HL-60 (cell line): ENCODE results near the gene GMDS.

Experiments
- DNase-seq, 2 experiments: peaks; one replicate each; pipeline ENCODE4 v3.0.0-alpha.2; 2010 to 2020; ENCODE audit warnings: low read depth in 1 of 2, low spot score in 1 of 2
- H3K27ac ChIP-seq: fragments of 250-450 bp; sonication (Bioruptor Pico); replicated peaks from 2 replicates; pipeline ENCODE4 v1.5.1; 2020; ENCODE audit warnings: mild to moderate bottlenecking, moderate library complexity
- H3K27me3 ChIP-seq: fragments of 250-450 bp; sonication (Bioruptor Pico); 2 replicates; pipeline ENCODE4 v1.5.1; 2021; ENCODE audit warnings: mild to moderate bottlenecking, moderate library complexity; ENCODE audit not compliant: insufficient read depth, poor library complexity, severe bottlenecking
- H3K4me3 ChIP-seq: replicated peaks from 2 replicates; pipeline ENCODE4 v1.5.1; 2011; ENCODE audit warnings: mild to moderate bottlenecking, control low read depth, low read length; ENCODE audit not compliant: insufficient read depth
- GABPA ChIP-seq: IDR thresholded peaks from 2 replicates; pipeline ENCODE4 v1.6.1; 2012; ENCODE audit warnings: low read depth
- POLR2AphosphoS5 ChIP-seq: IDR thresholded peaks from 2 replicates; pipeline ENCODE4 v1.6.1; 2012; ENCODE audit warnings: low read depth
- SPI1 ChIP-seq: IDR thresholded peaks from 2 replicates; pipeline ENCODE4 v1.6.1; 2012; ENCODE audit warnings: low read depth, mild to moderate bottlenecking, borderline replicate concordance
- TF ChIP-seq, protein P1 (sequence below): IDR thresholded peaks from one replicate; pipeline ENCODE4 v1.5.1; 2011; ENCODE audit warnings: low read length, control low read depth, inconsistent platforms; ENCODE audit not compliant: insufficient read depth
- TF ChIP-seq, protein P2 (sequence below): IDR thresholded peaks from 2 replicates; pipeline ENCODE4 v1.6.1; 2012; ENCODE audit warnings: low read depth; ENCODE audit not compliant: insufficient replicate concordance

The GMDS gene

DNA sequence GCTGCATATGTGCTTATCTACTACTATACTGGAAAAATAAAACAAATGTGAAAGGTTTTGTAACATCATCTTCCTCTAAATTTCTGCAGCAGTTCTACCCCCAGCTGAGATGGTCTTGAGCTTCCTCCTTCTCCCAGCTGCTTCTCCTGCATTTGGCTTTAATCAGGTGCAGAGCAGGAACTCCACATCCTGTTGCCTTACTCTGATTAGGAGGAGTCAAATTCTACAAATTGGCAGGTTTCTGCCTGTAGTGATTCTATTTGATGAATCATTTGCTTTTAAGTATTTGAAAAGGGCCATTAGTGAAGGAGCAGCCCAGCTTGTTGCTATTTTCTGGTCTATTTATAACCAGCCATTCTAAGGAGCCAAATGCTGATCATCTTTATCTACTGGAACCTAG, 224.5 kb downstream of the GMDS start:
- Histone ChIP-seq H3K4me3 (no peak overlapping the region), H3K27ac (no peak overlapping the region), H3K27me3 (no peaks in the 10 kb centered on the region)
- DNase-seq: peak in 1 of 2 experiments; percentile 61
- TF ChIP-seq GABPA (no peak), SPI1 (peak; percentile 26; the same call in 1 of the 2 replicates), POLR2AphosphoS5 (peak; percentile 65)
- TF ChIP-seq, protein P1, sequence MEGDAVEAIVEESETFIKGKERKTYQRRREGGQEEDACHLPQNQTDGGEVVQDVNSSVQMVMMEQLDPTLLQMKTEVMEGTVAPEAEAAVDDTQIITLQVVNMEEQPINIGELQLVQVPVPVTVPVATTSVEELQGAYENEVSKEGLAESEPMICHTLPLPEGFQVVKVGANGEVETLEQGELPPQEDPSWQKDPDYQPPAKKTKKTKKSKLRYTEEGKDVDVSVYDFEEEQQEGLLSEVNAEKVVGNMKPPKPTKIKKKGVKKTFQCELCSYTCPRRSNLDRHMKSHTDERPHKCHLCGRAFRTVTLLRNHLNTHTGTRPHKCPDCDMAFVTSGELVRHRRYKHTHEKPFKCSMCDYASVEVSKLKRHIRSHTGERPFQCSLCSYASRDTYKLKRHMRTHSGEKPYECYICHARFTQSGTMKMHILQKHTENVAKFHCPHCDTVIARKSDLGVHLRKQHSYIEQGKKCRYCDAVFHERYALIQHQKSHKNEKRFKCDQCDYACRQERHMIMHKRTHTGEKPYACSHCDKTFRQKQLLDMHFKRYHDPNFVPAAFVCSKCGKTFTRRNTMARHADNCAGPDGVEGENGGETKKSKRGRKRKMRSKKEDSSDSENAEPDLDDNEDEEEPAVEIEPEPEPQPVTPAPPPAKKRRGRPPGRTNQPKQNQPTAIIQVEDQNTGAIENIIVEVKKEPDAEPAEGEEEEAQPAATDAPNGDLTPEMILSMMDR: no peak
- TF ChIP-seq, protein P2, sequence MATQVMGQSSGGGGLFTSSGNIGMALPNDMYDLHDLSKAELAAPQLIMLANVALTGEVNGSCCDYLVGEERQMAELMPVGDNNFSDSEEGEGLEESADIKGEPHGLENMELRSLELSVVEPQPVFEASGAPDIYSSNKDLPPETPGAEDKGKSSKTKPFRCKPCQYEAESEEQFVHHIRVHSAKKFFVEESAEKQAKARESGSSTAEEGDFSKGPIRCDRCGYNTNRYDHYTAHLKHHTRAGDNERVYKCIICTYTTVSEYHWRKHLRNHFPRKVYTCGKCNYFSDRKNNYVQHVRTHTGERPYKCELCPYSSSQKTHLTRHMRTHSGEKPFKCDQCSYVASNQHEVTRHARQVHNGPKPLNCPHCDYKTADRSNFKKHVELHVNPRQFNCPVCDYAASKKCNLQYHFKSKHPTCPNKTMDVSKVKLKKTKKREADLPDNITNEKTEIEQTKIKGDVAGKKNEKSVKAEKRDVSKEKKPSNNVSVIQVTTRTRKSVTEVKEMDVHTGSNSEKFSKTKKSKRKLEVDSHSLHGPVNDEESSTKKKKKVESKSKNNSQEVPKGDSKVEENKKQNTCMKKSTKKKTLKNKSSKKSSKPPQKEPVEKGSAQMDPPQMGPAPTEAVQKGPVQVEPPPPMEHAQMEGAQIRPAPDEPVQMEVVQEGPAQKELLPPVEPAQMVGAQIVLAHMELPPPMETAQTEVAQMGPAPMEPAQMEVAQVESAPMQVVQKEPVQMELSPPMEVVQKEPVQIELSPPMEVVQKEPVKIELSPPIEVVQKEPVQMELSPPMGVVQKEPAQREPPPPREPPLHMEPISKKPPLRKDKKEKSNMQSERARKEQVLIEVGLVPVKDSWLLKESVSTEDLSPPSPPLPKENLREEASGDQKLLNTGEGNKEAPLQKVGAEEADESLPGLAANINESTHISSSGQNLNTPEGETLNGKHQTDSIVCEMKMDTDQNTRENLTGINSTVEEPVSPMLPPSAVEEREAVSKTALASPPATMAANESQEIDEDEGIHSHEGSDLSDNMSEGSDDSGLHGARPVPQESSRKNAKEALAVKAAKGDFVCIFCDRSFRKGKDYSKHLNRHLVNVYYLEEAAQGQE: no peak

DNA sequence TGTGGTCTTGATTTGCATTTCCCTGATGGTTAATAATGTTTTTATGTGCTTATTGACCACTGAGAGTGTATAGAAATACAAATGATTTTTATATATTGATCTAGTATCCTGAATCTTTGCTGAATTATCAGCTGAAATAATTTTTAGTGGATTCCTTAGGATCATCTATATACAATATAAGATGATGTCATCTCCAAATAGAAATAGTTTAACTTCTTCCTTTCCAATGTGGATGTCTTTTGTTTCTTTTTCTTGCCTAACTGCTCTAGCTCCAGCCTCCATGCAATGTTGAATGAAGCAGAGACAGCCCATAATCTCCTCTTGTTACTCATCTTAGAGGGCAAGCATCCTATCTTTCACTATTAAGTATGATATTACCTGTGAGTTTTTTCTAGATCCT, 226.4 kb downstream of the GMDS start:
- TF ChIP-seq SPI1: no peak
- TF ChIP-seq, protein P1: no peak
- TF ChIP-seq, protein P2: no peak
- no peak for TF ChIP-seq GABPA
- no peak for TF ChIP-seq POLR2AphosphoS5
- H3K27ac ChIP-seq: no peak overlapping the region
- no peaks in the 10 kb centered on the region for H3K27me3 ChIP-seq
- no peak overlapping the region for H3K4me3 ChIP-seq
- DNase-seq: no peak

DNA sequence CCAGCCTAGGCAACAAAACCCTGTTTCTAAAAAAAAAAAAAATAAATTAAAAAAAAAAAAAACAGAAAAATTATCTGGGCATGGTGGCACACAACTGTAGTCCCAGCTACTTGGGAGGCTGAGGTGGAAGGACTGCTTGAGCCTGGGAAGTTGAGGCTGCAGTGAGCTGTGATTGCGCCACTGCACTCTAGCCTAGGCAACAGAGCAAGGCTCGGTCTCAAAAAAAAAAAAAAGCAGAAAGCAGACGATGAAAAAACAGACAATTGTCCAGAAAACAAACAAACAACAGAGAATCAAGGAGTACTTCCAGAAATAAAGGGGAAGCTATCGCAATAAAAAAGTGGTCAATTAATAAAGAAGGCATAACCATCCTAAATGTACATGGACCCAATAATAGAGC, 229.4 kb downstream of the GMDS start:
- Histone ChIP-seq H3K27ac (no peak overlapping the region), H3K27me3 (no peaks in the 10 kb centered on the region), H3K4me3 (no peak overlapping the region)
- TF ChIP-seq, protein P2: no peak
- TF ChIP-seq GABPA (no peak), POLR2AphosphoS5 (no peak), SPI1 (no peak)
- TF ChIP-seq, protein P1: no peak
- no peak for DNase-seq
